GM18505 (cell line): Measurements from ENCODE around the gene C1orf226.
"Not testable (repeated sequence)": the region's sequence is repeated elsewhere in the genome, so short reads cannot be mapped to it uniquely, and the experiment has no call there.

Experiments
- ATAC-seq: cut with Tn5 transposase; IDR thresholded peaks from one replicate; pipeline ENCODE4 v1.9.1; 2021; ENCODE audit not compliant: unreplicated experiment
- POLR2A ChIP-seq: IDR thresholded peaks from 4 replicates; pipeline ENCODE4 v1.6.1; 2011; ENCODE audit warnings: borderline replicate concordance; ENCODE audit not compliant: insufficient read depth, insufficient read length; ENCODE audit errors: extremely low read depth

Gene C1orf226

GRCh38 chr1:162381383-162381782 lies at the start of gene C1orf226:
TSS of gene C1orf226 (plus strand) at chr1:162381728. CDS start at chr1:162381902, 174 bp downstream.
- TF ChIP-seq POLR2A = no peak
- no peak for ATAC-seq

GRCh38 chr1:162333991-162334390 lies 47.5 kb upstream of the C1orf226 start:
- no peak for TF ChIP-seq POLR2A
- no peak for ATAC-seq

- no peak for ATAC-seq
- no peak for TF ChIP-seq POLR2A
Measured at GRCh38 chr1:162335126-162335525, 46.4 kb upstream of the C1orf226 start.

- no peak for TF ChIP-seq POLR2A
Measured at GRCh38 chr1:162336621-162337285, 44.8 kb upstream of the C1orf226 start.

GRCh38 chr1:162342452-162342983 lies 39.0 kb upstream of the C1orf226 start:
- no peak for ATAC-seq
- no peak for TF ChIP-seq POLR2A

More at GRCh38 chr1:162336621-162337285, 44.8 kb upstream of the C1orf226 start:
- ATAC-seq = no peak

GRCh38 chr1:162343470-162343869 lies 38.1 kb upstream of the C1orf226 start:
- ATAC-seq = no peak
- no peak for TF ChIP-seq POLR2A

GRCh38 chr1:162347281-162347680 lies 34.2 kb upstream of the C1orf226 start:
- no peak for ATAC-seq
- no peak for TF ChIP-seq POLR2A

GRCh38 chr1:162349635-162350330 lies 31.7 kb upstream of the C1orf226 start:
- ATAC-seq = no peak
- TF ChIP-seq POLR2A = no peak

GRCh38 chr1:162351246-162351842 lies 30.2 kb upstream of the C1orf226 start:
- ATAC-seq = no peak
- TF ChIP-seq POLR2A = no peak

GRCh38 chr1:162351874-162352273 lies 29.7 kb upstream of the C1orf226 start:
- not testable (repeated sequence) for ATAC-seq

GRCh38 chr1:162353078-162353477 lies 28.4 kb upstream of the C1orf226 start:
- TF ChIP-seq POLR2A = no peak
- ATAC-seq = no peak

GRCh38 chr1:162353702-162354101 lies 27.8 kb upstream of the C1orf226 start:
- TF ChIP-seq POLR2A = no peak
- ATAC-seq = no peak

- no peak for ATAC-seq
Measured at GRCh38 chr1:162357681-162358266, 23.8 kb upstream of the C1orf226 start.

More at GRCh38 chr1:162357681-162358266, 23.8 kb upstream of the C1orf226 start:
- TF ChIP-seq POLR2A = no peak
